HG02642 (cell line): ENCODE measurements around the gene WDR53.
A peak's percentile ranks its signal among the peaks of the same experiment; 100 is the strongest.
"Not testable (repeated sequence)": the region's sequence is repeated elsewhere in the genome, so short reads cannot be mapped to it uniquely, and the experiment has no call there.

Experiments
- ATAC-seq: cut with Tn5 transposase; IDR thresholded peaks from one replicate; pipeline ENCODE4 v1.9.1; 2021; ENCODE audit warnings: mild to moderate bottlenecking; ENCODE audit not compliant: unreplicated experiment, poor library complexity

Gene WDR53

GRCh38 chr3:196568246-196569002 lies at the start of gene WDR53, which contains the start of gene FBXO45:
TSS of gene WDR53 (minus strand) at chr3:196568554. CDS start at chr3:196561475, 7,079 bp downstream.
TSS of gene FBXO45 (plus strand) at chr3:196568660. CDS start at chr3:196568985, 325 bp downstream.
- ATAC-seq, result peak; percentile 94

- no peak for ATAC-seq
Observed at GRCh38 chr3:196617256-196617655, 48.9 kb upstream of the WDR53 start.

- not testable (repeated sequence) for ATAC-seq
Observed at GRCh38 chr3:196615234-196615633, 46.9 kb upstream of the WDR53 start.

- no peak for ATAC-seq
Observed at GRCh38 chr3:196611761-196612483, 43.6 kb upstream of the WDR53 start.

- ATAC-seq, result no peak
Observed at GRCh38 chr3:196609805-196610515, 41.6 kb upstream of the WDR53 start.

- ATAC-seq, result peak; percentile 83
Observed at GRCh38 chr3:196609343-196609775, 41.0 kb upstream of the WDR53 start.

- no peak for ATAC-seq
Observed at GRCh38 chr3:196608693-196609092, 40.3 kb upstream of the WDR53 start.

GRCh38 chr3:196604548-196604947 lies 36.2 kb upstream of the WDR53 start:
- no peak for ATAC-seq

- ATAC-seq, result no peak
Observed at GRCh38 chr3:196603683-196604082, 35.3 kb upstream of the WDR53 start.

- ATAC-seq, result no peak
Observed at GRCh38 chr3:196602673-196603072, 34.3 kb upstream of the WDR53 start.

GRCh38 chr3:196600359-196600758 lies 32.0 kb upstream of the WDR53 start:
- no peak for ATAC-seq

- no peak for ATAC-seq
Observed at GRCh38 chr3:196599734-196600128, 31.4 kb upstream of the WDR53 start.

GRCh38 chr3:196597971-196598733 lies 29.8 kb upstream of the WDR53 start:
- ATAC-seq, result not testable (repeated sequence)

GRCh38 chr3:196596355-196596754 lies 28.0 kb upstream of the WDR53 start:
- no peak for ATAC-seq

GRCh38 chr3:196590279-196590678 lies 21.9 kb upstream of the WDR53 start:
- ATAC-seq, result no peak

- ATAC-seq, result no peak
Observed at GRCh38 chr3:196585044-196585757, 16.8 kb upstream of the WDR53 start.

- ATAC-seq, result no peak
Observed at GRCh38 chr3:196572389-196572788, 4.0 kb upstream of the WDR53 start.

GRCh38 chr3:196570332-196570731 lies 2.0 kb upstream of the WDR53 start:
- not testable (repeated sequence) for ATAC-seq

- ATAC-seq, result peak; percentile 40
Observed at GRCh38 chr3:196569003-196569516, 706 bp upstream of the WDR53 start.
